ENCODE measurements around the gene XG.

- TF ChIP-seq GATA2 (IDR thresholded peaks at IDR 0.05; ENCODE audit: insufficient read depth, insufficient read length, low read depth, low read length): no peak
- TF ChIP-seq CTCF (IDR thresholded peaks at IDR 0.05; ENCODE audit: extremely low read depth in 1 of 2, insufficient read depth in 1 of 2, low read depth in 1 of 2, low read length in 2 of 2): no peak
- no peak for TF ChIP-seq POLR2A (IDR thresholded peaks at IDR 0.05; ENCODE audit: low read depth, low read length)
- TF ChIP-seq FOS (IDR thresholded peaks at IDR 0.05; ENCODE audit: borderline replicate concordance, insufficient read depth, low read length): no peak
- TF ChIP-seq POLR2AphosphoS5 (IDR thresholded peaks at IDR 0.05; ENCODE audit: insufficient read depth, low read depth, low read length): no peak
- TF ChIP-seq MAX (IDR thresholded peaks at IDR 0.05; ENCODE audit: insufficient read depth, insufficient read length): no peak
These were observed 41.9 kb downstream of the XG start for GRCh38 chrX:2793752-2794151.
